Measurements from ENCODE around the gene IFNGR1. TPM values are rescaled to one million over a fixed set of nuclear protein-coding genes. Genes with fewer than 3 reads are reported as not detected.

Gene IFNGR1
- total RNA-seq, 1 experiment from 2014 or later = 27.1 TPM

- TF ChIP-seq ZFX (IDR thresholded peaks at IDR 0.05) (no peak), JUND (IDR thresholded peaks at IDR 0.05) (peak; percentile 61), EZH2phosphoT487 (IDR thresholded peaks at IDR 0.05; ENCODE audit: borderline replicate concordance) (no peak), CEBPB (IDR thresholded peaks at IDR 0.05; ENCODE audit: low read depth) (peak; percentile 39; the same call in 1 of the 2 replicates), POLR2AphosphoS5 (IDR thresholded peaks at IDR 0.05; ENCODE audit: low read depth, low read length) (no peak), ELF1 (IDR thresholded peaks at IDR 0.05; ENCODE audit: borderline replicate concordance, low read depth) (0 out of 2 replicates have a peak, but pooled peaks have one; percentile 18), REST (IDR thresholded peaks at IDR 0.05; ENCODE audit: low read depth) (no peak), EZH2 (IDR thresholded peaks at IDR 0.05) (no peak), POLR2A (IDR thresholded peaks at IDR 0.05; ENCODE audit: borderline replicate concordance, extremely low read depth, insufficient read depth, insufficient read length) (no peak), SP1 (IDR thresholded peaks at IDR 0.05; ENCODE audit: low read depth) (peak; percentile 41)
Measured at GRCh38 chr6:137233911-137234863, 15.0 kb upstream of the IFNGR1 start (continued).

GRCh38 chr6:137231895-137232294 lies 12.7 kb upstream of the IFNGR1 start:
- no peaks in the 10 kb centered on the region for H4K20me1 ChIP-seq (ENCODE audit: insufficient read depth)
- no peaks in the 10 kb centered on the region for H3K27me3 ChIP-seq (ENCODE audit: insufficient read depth, low read length)
- H3K4me2 ChIP-seq (ENCODE audit: low read length) = no peak overlapping the region
- H3K9me3 ChIP-seq (ENCODE audit: control insufficient read depth in 1 of 2, insufficient read depth in 1 of 2, low read depth in 1 of 2, low read length in 2 of 2) = no peaks in the 10 kb centered on the region
- ChIA-PET RAD21 (ENCODE audit: low non-redundant PET in 1 of 2, low total read pairs in 2 of 2, uncharacterized antibody in 2 of 2, unreplicated experiment in 2 of 2) (no interaction called here), CTCF (no interaction called here), POLR2A (no interaction called here)
- no peak overlapping the region for H2AFZ ChIP-seq (ENCODE audit: low read depth, low read length, poor library complexity, severe bottlenecking)
- H3K4me3 ChIP-seq (replicated peaks in 1 of 2; ENCODE audit: low read depth in 1 of 2, low read length in 2 of 2) = no peak overlapping the region
- H3K9me2 ChIP-seq (ENCODE audit: insufficient read depth) = no peaks in the 10 kb centered on the region
- no peak for ATAC-seq
- BruUV-seq (replicated peaks) = no TSS peak
- H3K36me3 ChIP-seq (ENCODE audit: control insufficient read depth in 1 of 2, insufficient read depth in 2 of 2, low read length in 2 of 2) = no peaks in the 10 kb centered on the region
- H3K79me2 ChIP-seq (ENCODE audit: insufficient read depth, low read length) = no peaks in the 10 kb centered on the region
- peaks cover 14 to 25% of the 10 kb centered on the region in 2 experiments for H3K4me1 ChIP-seq (ENCODE audit: control insufficient read depth in 1 of 2, insufficient read depth in 2 of 2, low read length in 2 of 2)
- H3K27ac ChIP-seq (ENCODE audit: low read depth, low read length) = no peak overlapping the region
- no peak overlapping the region for H3K9ac ChIP-seq (ENCODE audit: low read length)
- intact Hi-C loops (cut with micrococcal nuclease) = no loop called here
- no peak for DNase-seq (ENCODE audit: low read depth, low spot score)
- TF ChIP-seq CBX3 (IDR thresholded peaks at IDR 0.05; ENCODE audit: low read depth) (no peak), ATF3 (IDR thresholded peaks at IDR 0.05) (no peak), SRF (IDR thresholded peaks at IDR 0.05; ENCODE audit: low read depth) (no peak), SIN3A (IDR thresholded peaks at IDR 0.05; ENCODE audit: low read depth) (no peak), RAD21 (IDR thresholded peaks at IDR 0.05; ENCODE audit: low read depth) (no peak), EGR1 (IDR thresholded peaks at IDR 0.05; ENCODE audit: low read depth) (no peak), ZFX (IDR thresholded peaks at IDR 0.05) (no peak), FOSL1 (IDR thresholded peaks at IDR 0.05; ENCODE audit: low read depth) (no peak), EZH2 (IDR thresholded peaks at IDR 0.05) (no peak), CEBPB (IDR thresholded peaks at IDR 0.05; ENCODE audit: low read depth) (no peak), SP1 (IDR thresholded peaks at IDR 0.05; ENCODE audit: low read depth) (no peak), POLR2AphosphoS5 (IDR thresholded peaks at IDR 0.05; ENCODE audit: low read depth, low read length) (no peak), REST (IDR thresholded peaks at IDR 0.05; ENCODE audit: low read depth) (no peak), ZNF274 (IDR thresholded peaks at IDR 0.05; ENCODE audit: low read depth, low read length) (no peak), MAX (IDR thresholded peaks at IDR 0.05) (no peak)

Data from HCT116 (cell line).